H54 (cell line): ENCODE data around the gene MRPS14.
"Not testable (repeated sequence)": the region's sequence is repeated elsewhere in the genome, so short reads cannot be mapped to it uniquely, and the experiment has no call there.

Experiments used
- DNase-seq: peaks from one replicate; pipeline ENCODE4 v3.0.0; 2011; ENCODE audit warnings: low spot score, mixed read lengths; ENCODE audit not compliant: insufficient read length
- FAIRE-seq: peaks from 3 replicates; lab custom pipeline; 2011; peaks lifted over from hg19 to GRCh38; lab: Jason Lieb, UNC
- POLR2A ChIP-seq: IDR thresholded peaks from 2 replicates; pipeline ENCODE4 v1.6.1; 2011; ENCODE audit warnings: low read depth, mild to moderate bottlenecking, low read length

Gene MRPS14

GRCh38 chr1:175023043-175023921, at the start of gene MRPS14:
TSS of gene MRPS14 (minus strand) at chr1:175023425. CDS start at chr1:175023408, 17 bp downstream.
- peak; percentile 99 for FAIRE-seq
- TF ChIP-seq POLR2A: peak; percentile 73

GRCh38 chr1:175072099-175072951, 49.1 kb upstream of the MRPS14 start:
- FAIRE-seq (no peak), DNase-seq (no peak)
- TF ChIP-seq POLR2A: no peak

More at GRCh38 chr1:175023043-175023921, at the start of gene MRPS14:
- peak; percentile 61 for DNase-seq

GRCh38 chr1:175071276-175071943, 48.2 kb upstream of the MRPS14 start:
- DNase-seq: no peak
- no peak for FAIRE-seq
- TF ChIP-seq POLR2A: no peak

- FAIRE-seq (no peak), DNase-seq (no peak)
- no peak for TF ChIP-seq POLR2A
Observed at GRCh38 chr1:175070818-175071217, 47.6 kb upstream of the MRPS14 start.

- FAIRE-seq (no peak), DNase-seq (no peak)
- no peak for TF ChIP-seq POLR2A
Observed at GRCh38 chr1:175067362-175068106, 44.3 kb upstream of the MRPS14 start, which contains the start of gene TNN. TSS of gene TNN (plus strand) at chr1:175067833. CDS start at chr1:175077419, 9,586 bp downstream.

GRCh38 chr1:175062858-175063257, 39.6 kb upstream of the MRPS14 start:
- FAIRE-seq (no peak), DNase-seq (no peak)
- TF ChIP-seq POLR2A: no peak

- FAIRE-seq (no peak), DNase-seq (no peak)
- TF ChIP-seq POLR2A: no peak
Observed at GRCh38 chr1:175062339-175062738, 39.1 kb upstream of the MRPS14 start.

- TF ChIP-seq POLR2A: no peak
- DNase-seq (no peak), FAIRE-seq (no peak)
Observed at GRCh38 chr1:175054736-175055135, 31.5 kb upstream of the MRPS14 start.

- DNase-seq (no peak), FAIRE-seq (no peak)
- TF ChIP-seq POLR2A: no peak
Observed at GRCh38 chr1:175050992-175051391, 27.8 kb upstream of the MRPS14 start.

- DNase-seq (no peak), FAIRE-seq (no peak)
- TF ChIP-seq POLR2A: no peak
Observed at GRCh38 chr1:175045519-175045918, 22.3 kb upstream of the MRPS14 start.

GRCh38 chr1:175045097-175045496, 21.9 kb upstream of the MRPS14 start:
- no peak for FAIRE-seq
- no peak for DNase-seq
- no peak for TF ChIP-seq POLR2A

GRCh38 chr1:175044591-175044990, 21.4 kb upstream of the MRPS14 start:
- FAIRE-seq, DNase-seq: not testable (repeated sequence)

- TF ChIP-seq POLR2A: no peak
- FAIRE-seq (no peak), DNase-seq (no peak)
Observed at GRCh38 chr1:175043824-175044223, 20.6 kb upstream of the MRPS14 start.
